Measurements from ENCODE around the gene LSP1. TPM values are rescaled to one million over a fixed set of nuclear protein-coding genes. Genes with fewer than 3 reads are reported as not detected.

Gene LSP1
- total and polyA plus RNA-seq, 2 of the 8 experiments (the other 6 are each of a cell fraction or from before 2014, with no cell fraction given), result 0.03 TPM; not detected in 1

DNA sequence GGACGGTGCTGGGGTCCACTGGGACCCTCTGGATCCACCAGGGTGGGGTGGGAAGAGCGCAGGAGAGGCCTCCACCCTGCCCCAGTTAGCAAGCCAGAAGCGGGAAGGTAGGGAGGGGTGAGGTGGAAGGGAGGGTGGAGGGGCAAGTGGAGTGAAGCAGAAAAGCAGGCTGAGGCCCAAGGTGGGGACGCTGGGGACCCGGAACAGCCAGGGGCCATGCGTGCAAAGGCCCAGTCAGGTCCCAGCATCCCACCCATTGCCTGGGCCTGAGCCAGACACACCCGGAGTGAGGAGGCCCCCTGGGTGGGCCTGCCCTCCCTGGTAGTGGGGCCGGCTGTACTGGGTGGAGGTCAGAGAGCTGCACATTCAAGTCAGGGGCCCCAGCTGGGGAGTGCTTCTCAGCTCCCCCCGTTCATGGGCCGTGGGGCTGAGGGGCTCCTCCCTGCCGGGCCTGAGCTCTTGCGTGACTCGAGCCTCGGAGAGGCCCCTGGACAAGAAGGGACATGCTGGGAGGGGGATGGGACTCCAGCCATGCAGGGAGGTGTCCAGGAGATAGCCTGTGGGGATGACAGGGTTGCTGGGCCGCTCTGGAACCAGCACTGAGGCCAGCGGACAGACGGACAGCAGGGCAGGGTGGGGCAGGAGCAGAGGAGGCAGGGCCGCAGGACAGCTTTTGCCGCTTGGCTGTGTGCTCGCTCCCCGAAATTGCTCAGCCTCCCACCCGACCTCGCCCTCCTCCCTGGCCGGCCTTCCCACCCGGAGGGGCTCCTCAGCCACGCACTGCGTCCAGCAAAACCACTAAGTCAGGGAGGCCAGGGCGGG is 74.4 kb downstream of the LSP1 start:
- no peaks in the 10 kb centered on the region for H3K9me3 ChIP-seq (ENCODE audit: insufficient read depth in 2 of 2, low read depth in 1 of 2, low read length in 1 of 2)
- H3K4me1 ChIP-seq (replicated peaks in 1 of 4; ENCODE audit: control insufficient read depth in 3 of 4, insufficient read depth in 4 of 4, low read length in 3 of 4), result peaks cover 0 to 3% (median 0%) of the 10 kb centered on the region in 4 experiments; a peak in 3 of 7 replicates
- no peaks in the 10 kb centered on the region for H3K79me2 ChIP-seq (ENCODE audit: control insufficient read depth in 1 of 2, insufficient read depth in 2 of 2, low read length in 2 of 2)
- H2BK120ac ChIP-seq (replicated peaks; ENCODE audit: low read depth, low read length), result no peak overlapping the region
- ChIA-PET CTCF (ENCODE audit: partially characterized antibody) (interaction anchor here (0.7 to 0.9 kb wide), 3 partner anchors 10 to 225 kb away, joined by 3 to 4 read pairs (median 3); no protein-coding TSS in a partner anchor), POLR2A (ENCODE audit: partially characterized antibody) (no interaction called here)
- H3K9ac ChIP-seq (replicated peaks in 1 of 4; ENCODE audit: extremely low read depth in 1 of 4, low read depth in 3 of 4, low read length in 3 of 4), result no peak overlapping the region
- H2BK15ac ChIP-seq (ENCODE audit: low read length), result peak overlapping the region; percentile 61; the same call in 1 of the 2 replicates
- FAIRE-seq, result no peak
- WGBS, 2 experiments (ENCODE audit: extremely low coverage in 1 of 2, insufficient coverage in 1 of 2, insufficient read length in 1 of 2, insufficient replicate concordance in 2 of 2, low coverage in 1 of 2, low lambda C conversion rate in 2 of 2, missing lambda C conversion rate in 1 of 2), result 90% methylated on average over 27 of the region's 28 CpGs; no CpG with 5 or more reads in 1 of the 2 experiments
- no peak overlapping the region for H3K14ac ChIP-seq (ENCODE audit: insufficient read length)
- 0 out of 2 replicates have a peak overlapping the region, but pooled peaks have one; percentile 39 for H2BK5ac ChIP-seq (ENCODE audit: low read depth, low read length)
- TF ChIP-seq, protein P1, sequence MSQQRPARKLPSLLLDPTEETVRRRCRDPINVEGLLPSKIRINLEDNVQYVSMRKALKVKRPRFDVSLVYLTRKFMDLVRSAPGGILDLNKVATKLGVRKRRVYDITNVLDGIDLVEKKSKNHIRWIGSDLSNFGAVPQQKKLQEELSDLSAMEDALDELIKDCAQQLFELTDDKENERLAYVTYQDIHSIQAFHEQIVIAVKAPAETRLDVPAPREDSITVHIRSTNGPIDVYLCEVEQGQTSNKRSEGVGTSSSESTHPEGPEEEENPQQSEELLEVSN (IDR thresholded peaks at IDR 0.05), result no peak
- TF ChIP-seq EP300 (IDR thresholded peaks at IDR 0.05; ENCODE audit: borderline replicate concordance in 1 of 2, low read depth in 2 of 2, low read length in 2 of 2) (no peak), SRF (IDR thresholded peaks at IDR 0.05; ENCODE audit: low read depth, low read length) (no peak), CBX8 (IDR thresholded peaks at IDR 0.05; ENCODE audit: borderline replicate concordance, low read depth, low read length) (no peak), BCL11A (IDR thresholded peaks at IDR 0.05; ENCODE audit: low read depth in 2 of 2, low read length in 2 of 2) (no peak), SIRT6 (IDR thresholded peaks at IDR 0.05; ENCODE audit: low read length) (no peak)
- no peak overlapping the region for H2AK5ac ChIP-seq (ENCODE audit: low read depth, low read length)
- H4K5ac ChIP-seq (ENCODE audit: insufficient read length, low read depth, low read length), result no peak overlapping the region
- H3K18ac ChIP-seq (ENCODE audit: extremely low read depth, low read length), result no peak overlapping the region
- H3K4me2 ChIP-seq (ENCODE audit: insufficient read depth in 1 of 2, low read depth in 2 of 2, low read length in 2 of 2), result no peak overlapping the region
- H2BK12ac ChIP-seq (ENCODE audit: low read depth, low read length), result 0 out of 2 replicates have a peak overlapping the region, but pooled peaks have one; percentile 27
- H3K79me1 ChIP-seq (ENCODE audit: low read depth, low read length), result no peaks in the 10 kb centered on the region
- H3K23me2 ChIP-seq (ENCODE audit: low read depth, low read length), result no peaks in the 10 kb centered on the region
- H2BK20ac ChIP-seq (ENCODE audit: low read length), result no peak overlapping the region
- no peak overlapping the region for H3K4me3 ChIP-seq (ENCODE audit: extremely low read depth in 1 of 4, insufficient read depth in 2 of 4, low read depth in 3 of 4, low read length in 4 of 4)
- H2AFZ ChIP-seq (ENCODE audit: low read length), result no peak overlapping the region
- no peak for DNase-seq (ENCODE audit: low read depth in 1 of 2, low spot score in 2 of 2)
- H3K36me3 ChIP-seq (ENCODE audit: control insufficient read depth in 2 of 4, insufficient read depth in 4 of 4, low read length in 3 of 4), result no peaks in the 10 kb centered on the region
- peak overlapping the region; percentile 65; the same call in 1 of the 2 replicates for H4K8ac ChIP-seq (ENCODE audit: extremely low read depth, insufficient read depth, low read length)
- H4K91ac ChIP-seq (replicated peaks; ENCODE audit: insufficient read length, low read length), result no peak overlapping the region
- no peaks in the 10 kb centered on the region for H4K20me1 ChIP-seq (replicated peaks in 1 of 2; ENCODE audit: control insufficient read depth in 1 of 2, insufficient read depth in 2 of 2, low read length in 2 of 2)
- H3K56ac ChIP-seq (replicated peaks; ENCODE audit: insufficient read length, low read depth, low read length), result no peak overlapping the region
- H3K23ac ChIP-seq (ENCODE audit: insufficient read length), result no peak overlapping the region
- H3K27ac ChIP-seq (ENCODE audit: low read depth, low read length), result no peak overlapping the region
- H3K4ac ChIP-seq (replicated peaks; ENCODE audit: insufficient read length, low read depth, low read length), result no peak overlapping the region
- H3K27me3 ChIP-seq (replicated peaks in 1 of 4; ENCODE audit: control insufficient read depth in 3 of 4, extremely low read depth in 1 of 4, insufficient read depth in 3 of 4, low read length in 3 of 4), result no peaks in the 10 kb centered on the region

Measured in H1 (cell line).